HL-60 (cell line): Measurements from ENCODE around the gene ENSA.
"Not testable (repeated sequence)": the region's sequence is repeated elsewhere in the genome, so short reads cannot be mapped to it uniquely, and the experiment has no call there.

Experiments
- DNase-seq, 2 experiments: peaks; one replicate each; pipeline ENCODE4 v3.0.0-alpha.2; 2010 to 2020; ENCODE audit warnings: low read depth in 1 of 2, low spot score in 1 of 2
- H3K27ac ChIP-seq: fragments of 250-450 bp; sonication (Bioruptor Pico); replicated peaks from 2 replicates; pipeline ENCODE4 v1.5.1; 2020; ENCODE audit warnings: mild to moderate bottlenecking, moderate library complexity
- H3K27me3 ChIP-seq: fragments of 250-450 bp; sonication (Bioruptor Pico); 2 replicates; pipeline ENCODE4 v1.5.1; 2021; ENCODE audit warnings: mild to moderate bottlenecking, moderate library complexity; ENCODE audit not compliant: insufficient read depth, poor library complexity, severe bottlenecking
- H3K4me3 ChIP-seq: replicated peaks from 2 replicates; pipeline ENCODE4 v1.5.1; 2011; ENCODE audit warnings: mild to moderate bottlenecking, control low read depth, low read length; ENCODE audit not compliant: insufficient read depth
- GABPA ChIP-seq: IDR thresholded peaks from 2 replicates; pipeline ENCODE4 v1.6.1; 2012; ENCODE audit warnings: low read depth
- POLR2AphosphoS5 ChIP-seq: IDR thresholded peaks from 2 replicates; pipeline ENCODE4 v1.6.1; 2012; ENCODE audit warnings: low read depth
- SPI1 ChIP-seq: IDR thresholded peaks from 2 replicates; pipeline ENCODE4 v1.6.1; 2012; ENCODE audit warnings: low read depth, mild to moderate bottlenecking, borderline replicate concordance
- TF ChIP-seq, protein P1 (sequence below): IDR thresholded peaks from one replicate; pipeline ENCODE4 v1.5.1; 2011; ENCODE audit warnings: low read length, control low read depth, inconsistent platforms; ENCODE audit not compliant: insufficient read depth
- TF ChIP-seq, protein P2 (sequence below): IDR thresholded peaks from 2 replicates; pipeline ENCODE4 v1.6.1; 2012; ENCODE audit warnings: low read depth; ENCODE audit not compliant: insufficient replicate concordance

ENSA gene

DNA sequence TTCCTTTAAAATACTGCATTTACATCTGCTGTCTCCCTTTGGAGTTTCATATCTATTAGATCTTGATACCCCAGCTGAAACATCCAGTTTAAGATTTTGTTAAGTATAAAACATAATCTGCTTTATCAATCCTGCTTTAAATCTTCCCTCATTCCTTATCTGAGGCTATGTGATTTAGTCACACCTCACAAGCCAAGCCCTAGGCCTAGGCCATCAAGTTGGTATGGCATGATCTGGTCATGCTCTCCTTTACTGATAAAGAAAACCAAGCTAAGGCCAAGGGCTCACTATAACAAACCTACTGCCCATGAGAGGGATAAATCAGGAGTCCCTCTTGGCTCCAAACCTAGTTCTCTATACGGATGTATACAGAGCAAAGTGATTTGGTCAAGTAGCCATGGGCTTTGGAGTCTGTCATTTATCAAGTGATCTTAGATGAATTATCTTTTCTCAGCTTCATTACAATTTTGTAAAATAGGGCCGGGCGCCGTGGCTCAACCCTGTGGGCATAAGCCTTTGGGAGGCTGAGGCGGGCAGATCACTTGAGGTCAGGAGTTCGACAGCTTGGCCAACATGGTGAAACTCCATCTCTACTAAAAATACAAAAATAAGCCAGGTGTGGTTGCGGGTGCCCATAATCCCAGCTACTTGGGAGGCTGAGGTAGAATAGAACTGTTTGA, 22.8 kb downstream of the ENSA start:
- no peak for DNase-seq
- TF ChIP-seq, protein P1, sequence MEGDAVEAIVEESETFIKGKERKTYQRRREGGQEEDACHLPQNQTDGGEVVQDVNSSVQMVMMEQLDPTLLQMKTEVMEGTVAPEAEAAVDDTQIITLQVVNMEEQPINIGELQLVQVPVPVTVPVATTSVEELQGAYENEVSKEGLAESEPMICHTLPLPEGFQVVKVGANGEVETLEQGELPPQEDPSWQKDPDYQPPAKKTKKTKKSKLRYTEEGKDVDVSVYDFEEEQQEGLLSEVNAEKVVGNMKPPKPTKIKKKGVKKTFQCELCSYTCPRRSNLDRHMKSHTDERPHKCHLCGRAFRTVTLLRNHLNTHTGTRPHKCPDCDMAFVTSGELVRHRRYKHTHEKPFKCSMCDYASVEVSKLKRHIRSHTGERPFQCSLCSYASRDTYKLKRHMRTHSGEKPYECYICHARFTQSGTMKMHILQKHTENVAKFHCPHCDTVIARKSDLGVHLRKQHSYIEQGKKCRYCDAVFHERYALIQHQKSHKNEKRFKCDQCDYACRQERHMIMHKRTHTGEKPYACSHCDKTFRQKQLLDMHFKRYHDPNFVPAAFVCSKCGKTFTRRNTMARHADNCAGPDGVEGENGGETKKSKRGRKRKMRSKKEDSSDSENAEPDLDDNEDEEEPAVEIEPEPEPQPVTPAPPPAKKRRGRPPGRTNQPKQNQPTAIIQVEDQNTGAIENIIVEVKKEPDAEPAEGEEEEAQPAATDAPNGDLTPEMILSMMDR: no peak
- no peak for TF ChIP-seq GABPA
- TF ChIP-seq SPI1: no peak
- TF ChIP-seq, protein P2, sequence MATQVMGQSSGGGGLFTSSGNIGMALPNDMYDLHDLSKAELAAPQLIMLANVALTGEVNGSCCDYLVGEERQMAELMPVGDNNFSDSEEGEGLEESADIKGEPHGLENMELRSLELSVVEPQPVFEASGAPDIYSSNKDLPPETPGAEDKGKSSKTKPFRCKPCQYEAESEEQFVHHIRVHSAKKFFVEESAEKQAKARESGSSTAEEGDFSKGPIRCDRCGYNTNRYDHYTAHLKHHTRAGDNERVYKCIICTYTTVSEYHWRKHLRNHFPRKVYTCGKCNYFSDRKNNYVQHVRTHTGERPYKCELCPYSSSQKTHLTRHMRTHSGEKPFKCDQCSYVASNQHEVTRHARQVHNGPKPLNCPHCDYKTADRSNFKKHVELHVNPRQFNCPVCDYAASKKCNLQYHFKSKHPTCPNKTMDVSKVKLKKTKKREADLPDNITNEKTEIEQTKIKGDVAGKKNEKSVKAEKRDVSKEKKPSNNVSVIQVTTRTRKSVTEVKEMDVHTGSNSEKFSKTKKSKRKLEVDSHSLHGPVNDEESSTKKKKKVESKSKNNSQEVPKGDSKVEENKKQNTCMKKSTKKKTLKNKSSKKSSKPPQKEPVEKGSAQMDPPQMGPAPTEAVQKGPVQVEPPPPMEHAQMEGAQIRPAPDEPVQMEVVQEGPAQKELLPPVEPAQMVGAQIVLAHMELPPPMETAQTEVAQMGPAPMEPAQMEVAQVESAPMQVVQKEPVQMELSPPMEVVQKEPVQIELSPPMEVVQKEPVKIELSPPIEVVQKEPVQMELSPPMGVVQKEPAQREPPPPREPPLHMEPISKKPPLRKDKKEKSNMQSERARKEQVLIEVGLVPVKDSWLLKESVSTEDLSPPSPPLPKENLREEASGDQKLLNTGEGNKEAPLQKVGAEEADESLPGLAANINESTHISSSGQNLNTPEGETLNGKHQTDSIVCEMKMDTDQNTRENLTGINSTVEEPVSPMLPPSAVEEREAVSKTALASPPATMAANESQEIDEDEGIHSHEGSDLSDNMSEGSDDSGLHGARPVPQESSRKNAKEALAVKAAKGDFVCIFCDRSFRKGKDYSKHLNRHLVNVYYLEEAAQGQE: no peak
- TF ChIP-seq POLR2AphosphoS5: no peak
- no peak overlapping the region for H3K4me3 ChIP-seq
- no peak overlapping the region for H3K27ac ChIP-seq
- H3K27me3 ChIP-seq: no peaks in the 10 kb centered on the region

- H3K27me3 ChIP-seq, H3K27ac ChIP-seq, DNase-seq, H3K4me3 ChIP-seq: not testable (repeated sequence)
These were observed 24.0 kb downstream of the ENSA start for GRCh38 chr1:150605451-150605731.

DNA sequence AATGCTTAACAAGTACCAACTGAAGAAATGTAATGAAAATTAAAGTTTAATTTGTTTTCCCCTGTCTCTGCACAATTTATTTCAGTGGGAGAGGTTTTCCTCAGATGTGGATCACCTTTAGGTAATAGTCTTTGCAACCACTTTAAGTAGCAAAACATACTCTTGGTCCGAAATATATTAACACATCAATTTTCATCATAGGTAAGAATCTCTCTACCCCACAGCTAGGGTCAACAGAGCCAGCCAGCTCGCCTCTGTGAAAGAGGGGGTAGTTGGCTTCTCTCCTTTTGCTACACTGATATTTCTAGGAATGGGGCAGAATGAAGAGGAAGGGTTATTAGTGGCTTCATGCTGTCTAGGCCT, 25.2 kb downstream of the ENSA start:
- no peak overlapping the region for H3K4me3 ChIP-seq
- H3K27ac ChIP-seq: peak overlapping the region; percentile 36; the same call in 1 of the 2 replicates
- TF ChIP-seq SPI1 (no peak), POLR2AphosphoS5 (no peak), GABPA (no peak)
- TF ChIP-seq, protein P2: no peak
- TF ChIP-seq, protein P1: no peak
- H3K27me3 ChIP-seq: no peaks in the 10 kb centered on the region
- no peak for DNase-seq

- DNase-seq: no peak
- Histone ChIP-seq H3K27ac (no peak overlapping the region), H3K27me3 (no peaks in the 10 kb centered on the region), H3K4me3 (no peak overlapping the region)
- no peak for TF ChIP-seq SPI1
- TF ChIP-seq, protein P2: no peak
- TF ChIP-seq, protein P1: no peak
- no peak for TF ChIP-seq GABPA
- no peak for TF ChIP-seq POLR2AphosphoS5
These were observed 25.7 kb downstream of the ENSA start for GRCh38 chr1:150603711-150604110.

- not testable (repeated sequence) for H3K27me3 ChIP-seq, DNase-seq, H3K27ac ChIP-seq, H3K4me3 ChIP-seq
These were observed 27.0 kb downstream of the ENSA start for GRCh38 chr1:150602372-150602771.
